GM12878 (cell line): ENCODE results near the gene RRAGB. TPM values are rescaled to one million over a fixed set of nuclear protein-coding genes. Genes with fewer than 3 reads are reported as not detected.
"Not testable (repeated sequence)": the region's sequence is repeated elsewhere in the genome, so short reads cannot be mapped to it uniquely, and the experiment has no call there.

Experiments
- ATAC-seq: fragments of 200-7000 bp; cut with Tn5 transposase; 3 replicates; pipeline ENCODE4 v1.9.1; 2020; ENCODE audit warnings: mild to moderate bottlenecking, moderate library complexity
- BruUV-seq: library from RNA; stranded (reverse); fragments of 400-500 nt; replicated peaks from 2 replicates; lab custom pipeline; 2021; lab: Mats Ljungman, UMichigan
- CTCF ChIA-PET: fragments of 300-600 bp; sonication (Branson Sonifier 250); formaldehyde crosslinking; extraction: SDS; loops from one replicate; lab custom pipeline; 2021; ENCODE audit warnings: inconsistent platforms; lab: Yijun Ruan, JAX
- POLR2A ChIA-PET: fragments of 350-600 bp; formaldehyde crosslinking; extraction: SDS; loops from one replicate; lab custom pipeline; 2021; ENCODE audit warnings: inconsistent platforms; lab: Charles Lee
- RAD21 ChIA-PET: fragments of 300-600 bp; sonication (Branson Sonifier 250); formaldehyde crosslinking; loops from one replicate; lab custom pipeline; 2023; ENCODE audit warnings: antibody characterized with exemption; ENCODE audit not compliant: unreplicated experiment; lab: Charles Lee
- SMC1A ChIA-PET: fragments of 300-600 bp; sonication (Branson Sonifier 250); formaldehyde crosslinking; loops from one replicate; lab custom pipeline; 2023; ENCODE audit not compliant: unreplicated experiment, uncharacterized antibody; lab: Charles Lee
- DNase-seq: peaks from one replicate; pipeline ENCODE4 v3.0.0-alpha.2; 2011; ENCODE audit warnings: low read depth, low spot score
- FAIRE-seq: peaks from 3 replicates; lab custom pipeline; 2011; peaks lifted over from hg19 to GRCh38; lab: Jason Lieb, UNC
- H2AFZ ChIP-seq: 2 replicates; pipeline ENCODE4 v1.6.0; 2011; ENCODE audit warnings: low read depth, low read length, control low read depth; ENCODE audit not compliant: control insufficient read depth
- H3K27ac ChIP-seq: 2 replicates; pipeline ENCODE4 v1.5.1; 2011; ENCODE audit warnings: control low read depth; ENCODE audit not compliant: control insufficient read depth, insufficient read depth
- H3K27me3 ChIP-seq, 2 experiments: replicated peaks in 1 of 2; 2 replicates each; pipeline versions ENCODE4 v1.6.0 to v1.6.1; 2011; ENCODE audit warnings: low read length in 1 of 2; ENCODE audit not compliant: control insufficient read depth in 2 of 2, insufficient read depth in 2 of 2
- H3K36me3 ChIP-seq, 2 experiments: 2 replicates each; pipeline ENCODE4 v1.5.1; 2011; ENCODE audit warnings: low read length in 1 of 2; ENCODE audit not compliant: control insufficient read depth in 2 of 2, insufficient read depth in 2 of 2
- H3K4me1 ChIP-seq: 2 replicates; pipeline ENCODE4 v1.6.1; 2011; ENCODE audit warnings: mild to moderate bottlenecking, low read length, moderate library complexity, mixed read lengths; ENCODE audit not compliant: control insufficient read depth, insufficient read depth
- H3K4me2 ChIP-seq: 2 replicates; pipeline ENCODE4 v1.6.0; 2011; ENCODE audit warnings: control low read depth; ENCODE audit not compliant: control insufficient read depth, insufficient read depth
- H3K4me3 ChIP-seq: fragments of 200-600 bp; sonication (generic); 2 replicates; pipeline ENCODE4 v1.5.1; 2016
- H3K79me2 ChIP-seq: 2 replicates; pipeline ENCODE4 v1.6.0; 2011; ENCODE audit warnings: low read length; ENCODE audit not compliant: control insufficient read depth, insufficient read depth
- H3K9ac ChIP-seq: 2 replicates; pipeline ENCODE4 v1.8.0; 2011; ENCODE audit warnings: low read length, control low read depth, mixed read lengths; ENCODE audit not compliant: control insufficient read depth, insufficient read depth
- H3K9me3 ChIP-seq: replicated peaks from 3 replicates; pipeline ENCODE4 v1.5.1; 2011; ENCODE audit warnings: mild to moderate bottlenecking, low read length; ENCODE audit not compliant: control insufficient read depth, insufficient read depth
- H4K20me1 ChIP-seq: 2 replicates; pipeline ENCODE4 v1.6.0; 2011; ENCODE audit not compliant: control insufficient read depth, insufficient read depth
- CEBPB ChIP-seq, 2 experiments: fragments of 150-350 bp in 1 of 2; IDR thresholded peaks; 2 replicates each; pipeline ENCODE4 v1.6.1; 2012 to 2014; ENCODE audit warnings: low read depth in 2 of 2, low read length in 2 of 2, borderline replicate concordance in 1 of 2, inconsistent platforms in 1 of 2
- CHD1 ChIP-seq: IDR thresholded peaks from 2 replicates; pipeline ENCODE4 v1.6.1; 2012; ENCODE audit warnings: low read depth, low read length, improper control_type of control experiment
- GABPA ChIP-seq: IDR thresholded peaks from 2 replicates; pipeline ENCODE4 v1.6.1; 2014; ENCODE audit warnings: antibody characterized with exemption, low read depth, mild to moderate bottlenecking, inconsistent platforms
- NRF1 ChIP-seq: conservative IDR thresholded peaks from 2 replicates; pipeline ENCODE4 v1.6.1; 2011; ENCODE audit warnings: mild to moderate bottlenecking, low read depth, low read length, improper control_type of control experiment
- PAX8 ChIP-seq: fragments of 450-650 bp; IDR thresholded peaks from 2 replicates; pipeline ENCODE4 v1.6.1; 2017; ENCODE audit warnings: mild to moderate bottlenecking, moderate library complexity
- PML ChIP-seq: IDR thresholded peaks from 2 replicates; pipeline ENCODE4 v1.6.1; 2012; ENCODE audit warnings: low read length, inconsistent platforms
- POLR2AphosphoS2 ChIP-seq: IDR thresholded peaks from 2 replicates; pipeline ENCODE4 v1.6.1; 2011; ENCODE audit warnings: low read depth, mild to moderate bottlenecking, low read length, improper control_type of control experiment, moderate library complexity
- POLR2AphosphoS5 ChIP-seq: IDR thresholded peaks from 2 replicates; pipeline ENCODE4 v1.6.1; 2011; ENCODE audit warnings: mild to moderate bottlenecking, low read length, inconsistent platforms
- POU2F2 ChIP-seq: IDR thresholded peaks from 3 replicates; pipeline ENCODE4 v1.6.1; 2011; ENCODE audit warnings: low read depth, mild to moderate bottlenecking, low read length, borderline replicate concordance
- TCF12 ChIP-seq: IDR thresholded peaks from 2 replicates; pipeline ENCODE4 v1.6.1; 2011; ENCODE audit warnings: low read depth, mild to moderate bottlenecking, low read length
- WGBS: methylation state at CpG from one replicate; pipeline ENCODE4 v1.1.6; 2016; ENCODE audit warnings: low lambda C conversion rate; ENCODE audit not compliant: insufficient replicate concordance, insufficient coverage; ENCODE audit errors: missing lambda C conversion rate; 5-methylcytosine and 5-hydroxymethylcytosine counted together
- in situ Hi-C: fragments of 300-500 bp; cut with MboI; formaldehyde crosslinking; loops from 9 replicates; pipeline ENCODE4 v1.14.3; 2018; ENCODE audit warnings: mixed read lengths
- intact Hi-C: fragments of 100-400 bp; cut with micrococcal nuclease; formaldehyde crosslinking; loops from one replicate; pipeline ENCODE4 v1.14.2; 2022; ENCODE audit not compliant: unreplicated experiment
- polyA plus RNA-seq, 11 experiments: library from polyadenylated mRNA; depleted of rRNA in 4 of 11; unstranded in 6 of 11; stranded (reverse) in 5 of 11; fragments of >200 nt; fragmentation: Nextera tagmentation in 4 of 11; fragmentation: Illumina TruSeq in 1 of 11; extraction: Ambion mirVana in 4 of 11; extraction: Trizol in 1 of 11; gene quantifications; 1 replicate in 1 of 11; 2 replicates in 10 of 11; pipeline versions ENCODE4 v1.2.1 to v1.2.3, GENCODE V29; 2011 to 2016; ENCODE audit warnings: inconsistent platforms in 2 of 11, missing spikeins in 2 of 11, low read depth in 1 of 11
- total RNA-seq, 4 experiments: library from RNA; depleted of rRNA in 3 of 4; stranded (reverse); fragments of >200 nt in 3 of 4; fragmentation: Illumina TruSeq in 1 of 4; extraction: Trizol in 1 of 4; gene quantifications; 2 replicates each; pipeline versions ENCODE4 v1.2.1 to v1.2.3, GENCODE V29; 2013 to 2021
- TF ChIP-seq, protein P1 (sequence below): fragments of 450-650 bp; formaldehyde crosslinking; IDR thresholded peaks from 2 replicates; pipeline ENCODE4 v1.4.0; 2022; ENCODE audit warnings: mild to moderate bottlenecking, moderate library complexity

Gene RRAGB
- total and polyA plus RNA-seq, 10 of the 15 experiments (the other 5 are each of a cell fraction or from before 2014, with no cell fraction given), result 8.2 to 30.8 (median 12.0) TPM

DNA sequence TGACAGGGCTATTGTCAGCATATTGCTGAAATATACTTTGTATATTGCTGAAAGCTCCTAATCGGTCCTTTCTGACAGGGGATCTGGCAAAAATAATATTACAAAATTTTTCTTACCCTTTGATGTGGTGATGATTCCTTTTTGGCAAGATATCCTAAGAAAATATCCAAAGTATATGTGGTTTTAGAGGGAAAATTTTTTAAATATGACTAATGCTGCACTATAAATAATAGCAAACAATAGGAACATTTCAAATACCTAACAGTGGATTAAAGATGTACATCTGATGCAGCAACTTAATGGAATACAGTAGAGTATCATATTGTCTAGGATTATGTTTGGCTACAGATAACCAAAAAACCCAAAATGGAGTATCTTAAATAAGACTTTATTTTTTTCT is 49.6 kb downstream of the RRAGB start:
- no peaks in the 10 kb centered on the region; the same call in 2 of the 3 replicates for H3K9me3 ChIP-seq
- no TSS peak for BruUV-seq
- H3K27me3 ChIP-seq, result no peaks in the 10 kb centered on the region
- ChIA-PET RAD21 (no interaction called here), SMC1A (no interaction called here), CTCF (interaction anchor here (1.2 kb wide), 1 partner anchor 9 kb away, joined by 3 read pairs; no protein-coding TSS in a partner anchor), POLR2A (no interaction called here)
- in situ Hi-C loops, result no loop called here
- ATAC-seq, result no peak
- intact Hi-C loops, result no loop called here
- TF ChIP-seq GABPA (no peak), CHD1 (no peak), CEBPB (IDR thresholded peaks at IDR 0.05; ENCODE audit: borderline replicate concordance in 1 of 2, low read depth in 2 of 2, low read length in 2 of 2) (no peak), POLR2AphosphoS2 (no peak), POLR2AphosphoS5 (no peak), POU2F2 (no peak), NRF1 (no peak), PAX8 (no peak), PML (no peak), TCF12 (no peak)
- TF ChIP-seq, protein P1, sequence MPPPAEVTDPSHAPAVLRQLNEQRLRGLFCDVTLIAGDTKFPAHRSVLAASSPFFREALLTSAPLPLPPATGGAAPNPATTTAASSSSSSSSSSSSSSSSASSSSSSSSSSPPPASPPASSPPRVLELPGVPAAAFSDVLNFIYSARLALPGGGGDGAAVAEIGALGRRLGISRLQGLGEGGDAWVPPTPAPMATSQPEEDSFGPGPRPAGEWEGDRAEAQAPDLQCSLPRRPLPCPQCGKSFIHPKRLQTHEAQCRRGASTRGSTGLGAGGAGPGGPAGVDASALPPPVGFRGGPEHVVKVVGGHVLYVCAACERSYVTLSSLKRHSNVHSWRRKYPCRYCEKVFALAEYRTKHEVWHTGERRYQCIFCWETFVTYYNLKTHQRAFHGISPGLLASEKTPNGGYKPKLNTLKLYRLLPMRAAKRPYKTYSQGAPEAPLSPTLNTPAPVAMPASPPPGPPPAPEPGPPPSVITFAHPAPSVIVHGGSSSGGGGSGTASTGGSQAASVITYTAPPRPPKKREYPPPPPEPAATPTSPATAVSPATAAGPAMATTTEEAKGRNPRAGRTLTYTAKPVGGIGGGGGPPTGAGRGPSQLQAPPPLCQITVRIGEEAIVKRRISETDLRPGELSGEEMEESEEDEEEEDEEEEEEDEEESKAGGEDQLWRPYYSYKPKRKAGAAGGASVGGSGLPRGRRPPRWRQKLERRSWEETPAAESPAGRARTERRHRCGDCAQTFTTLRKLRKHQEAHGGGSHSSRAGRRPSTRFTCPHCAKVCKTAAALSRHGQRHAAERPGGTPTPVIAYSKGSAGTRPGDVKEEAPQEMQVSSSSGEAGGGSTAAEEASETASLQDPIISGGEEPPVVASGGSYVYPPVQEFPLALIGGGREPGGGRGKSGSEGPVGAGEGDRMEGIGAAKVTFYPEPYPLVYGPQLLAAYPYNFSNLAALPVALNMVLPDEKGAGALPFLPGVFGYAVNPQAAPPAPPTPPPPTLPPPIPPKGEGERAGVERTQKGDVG (CRISPR knock-in tag), result no peak
- H2AFZ ChIP-seq, result no peak overlapping the region
- no peak overlapping the region for H3K9ac ChIP-seq
- no peaks in the 10 kb centered on the region for H4K20me1 ChIP-seq
- no peak overlapping the region for H3K4me2 ChIP-seq
- WGBS, result 58% methylated on average over 1 of the region's 1 CpG
- H3K79me2 ChIP-seq, result no peaks in the 10 kb centered on the region
- no peak overlapping the region for H3K27ac ChIP-seq
- H3K4me1 ChIP-seq, result no peaks in the 10 kb centered on the region
- no peak for FAIRE-seq
- no peak for DNase-seq
- H3K36me3 ChIP-seq, result no peaks in the 10 kb centered on the region
- no peak overlapping the region for H3K4me3 ChIP-seq

GRCh38 chrX:55774419-55774818 is 56.9 kb downstream of the RRAGB start:
- RAD21 ChIA-PET, SMC1A ChIA-PET, in situ Hi-C loops, H2AFZ ChIP-seq, POLR2A ChIA-PET, H3K4me3 ChIP-seq, FAIRE-seq, H3K9ac ChIP-seq, H3K9me3 ChIP-seq, CTCF ChIA-PET, H3K36me3 ChIP-seq, H3K4me2 ChIP-seq, intact Hi-C loops, H3K4me1 ChIP-seq, H3K79me2 ChIP-seq, DNase-seq, H4K20me1 ChIP-seq, BruUV-seq, ATAC-seq, H3K27ac ChIP-seq, H3K27me3 ChIP-seq: not testable (repeated sequence)
- 32% methylated on average over 6 of the region's 6 CpGs for WGBS
